IPS-NIHi7 (cell line): Measurements from ENCODE around the gene SKAP2.
A peak's percentile ranks its signal among the peaks of the same experiment; 100 is the strongest.

Source experiments
- DNase-seq: peaks from one replicate; pipeline ENCODE4 v3.0.0; 2012; ENCODE audit warnings: mixed read lengths; ENCODE audit errors: extremely low spot score

SKAP2 gene, protein sequence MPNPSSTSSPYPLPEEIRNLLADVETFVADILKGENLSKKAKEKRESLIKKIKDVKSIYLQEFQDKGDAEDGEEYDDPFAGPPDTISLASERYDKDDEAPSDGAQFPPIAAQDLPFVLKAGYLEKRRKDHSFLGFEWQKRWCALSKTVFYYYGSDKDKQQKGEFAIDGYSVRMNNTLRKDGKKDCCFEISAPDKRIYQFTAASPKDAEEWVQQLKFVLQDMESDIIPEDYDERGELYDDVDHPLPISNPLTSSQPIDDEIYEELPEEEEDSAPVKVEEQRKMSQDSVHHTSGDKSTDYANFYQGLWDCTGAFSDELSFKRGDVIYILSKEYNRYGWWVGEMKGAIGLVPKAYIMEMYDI

DNA sequence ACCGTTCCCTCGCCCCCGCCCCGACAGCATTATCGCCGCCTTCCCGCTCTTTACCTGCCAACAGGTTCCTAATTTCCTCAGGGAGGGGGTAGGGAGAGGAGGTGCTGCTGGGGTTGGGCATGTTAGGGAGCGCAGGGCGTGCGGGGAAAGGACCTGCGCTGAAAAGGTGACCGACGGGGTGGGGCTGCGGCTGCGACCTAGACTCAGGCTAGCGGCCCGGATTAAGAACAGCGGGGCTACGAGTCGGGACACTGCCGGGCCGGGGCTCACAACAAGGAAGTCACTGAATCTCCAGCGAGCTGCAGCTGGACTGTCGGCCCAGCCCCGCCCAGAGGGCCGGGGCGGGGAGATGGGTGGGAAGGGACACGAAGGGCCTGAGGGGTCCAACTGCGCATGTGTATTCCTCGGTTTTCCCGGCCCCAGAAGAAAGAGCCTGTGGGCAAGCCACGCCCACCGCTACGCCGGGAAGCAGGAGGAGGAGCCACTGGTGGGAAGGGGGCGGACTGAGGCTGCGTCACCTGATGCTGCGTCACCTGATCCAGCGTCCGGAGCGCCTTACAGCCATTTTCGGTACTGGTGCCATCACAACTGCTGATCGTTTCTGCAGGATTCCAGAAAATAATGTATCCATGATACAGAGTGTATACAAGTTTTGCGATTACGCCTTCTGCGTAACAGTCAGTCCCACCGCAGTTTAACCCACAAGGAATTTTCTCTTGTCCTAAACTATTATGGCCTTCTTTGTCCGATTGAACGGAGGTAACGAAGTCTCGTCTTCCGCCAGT is at the start of gene SKAP2:
TSS of gene SKAP2 (minus strand) at position 282 of the 785 bp plus-strand sequence. CDS start at position 121, 161 bp downstream.
- DNase-seq = peak; percentile 99

DNA sequence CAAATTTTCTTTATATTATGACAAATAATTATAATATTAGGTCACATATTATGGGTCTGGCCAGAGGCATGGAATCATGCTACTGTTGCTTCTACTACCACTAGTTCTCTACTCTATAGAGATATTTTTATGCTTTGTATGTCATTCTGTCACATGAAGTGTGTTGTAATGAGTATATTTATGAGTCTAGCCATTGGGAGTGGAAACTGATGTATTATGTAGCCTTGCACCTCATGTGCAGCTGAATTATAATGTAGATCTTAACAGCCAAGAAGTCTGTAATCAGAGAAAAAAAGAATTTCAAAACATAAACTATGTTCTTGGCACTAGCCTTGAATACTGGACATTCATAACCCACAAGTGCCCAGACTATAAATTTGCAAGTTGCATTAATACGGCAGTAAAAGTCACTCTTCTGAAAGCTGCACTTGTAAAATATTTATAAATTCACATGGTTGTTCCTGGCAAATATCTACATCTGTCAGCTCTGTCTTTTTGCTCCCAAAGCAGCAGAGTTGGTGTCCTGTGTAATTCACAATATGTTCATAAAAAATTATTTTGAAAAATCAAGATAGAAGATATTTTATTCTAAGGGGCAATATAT is 48.6 kb upstream of the SKAP2 start:
- no peak for DNase-seq

DNA sequence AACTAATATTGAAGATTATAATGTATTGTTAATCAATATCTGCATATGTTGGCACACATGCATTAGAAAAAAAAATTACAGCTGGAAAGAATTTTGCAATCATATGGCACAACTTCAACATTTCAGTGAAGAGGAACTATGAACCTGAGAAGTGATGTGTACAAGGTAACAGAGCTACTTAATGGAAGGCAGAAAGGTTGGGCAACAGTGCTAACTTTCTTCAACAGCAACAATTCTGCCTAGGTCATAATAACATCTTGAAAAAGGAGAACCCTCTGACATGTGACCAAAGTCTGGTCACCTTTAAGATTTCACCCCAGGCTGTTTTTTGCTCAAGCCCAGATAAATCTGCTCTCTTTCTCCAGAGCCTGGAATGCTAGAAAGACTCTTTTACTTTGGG is 47.9 kb upstream of the SKAP2 start:
- DNase-seq = no peak

DNA sequence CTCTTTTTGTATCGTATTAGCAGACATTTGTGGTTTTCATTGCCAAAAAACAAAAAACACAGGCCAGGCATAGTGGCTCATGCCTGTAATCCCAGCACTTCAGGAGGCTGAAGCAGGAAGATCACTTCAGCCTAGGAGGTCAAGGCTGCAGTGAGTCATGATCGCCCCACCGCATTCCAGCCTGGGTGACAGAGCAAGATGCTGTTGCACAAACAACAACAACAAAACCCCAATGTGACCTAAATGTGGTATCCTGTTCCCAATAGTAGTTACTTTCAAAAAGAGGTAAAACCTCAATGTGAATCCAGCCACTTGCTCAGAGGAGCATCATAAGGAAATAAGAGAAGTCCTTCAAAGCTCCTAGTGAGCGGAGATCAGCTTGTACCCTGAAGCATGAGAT is 45.8 kb upstream of the SKAP2 start:
- DNase-seq = no peak

DNA sequence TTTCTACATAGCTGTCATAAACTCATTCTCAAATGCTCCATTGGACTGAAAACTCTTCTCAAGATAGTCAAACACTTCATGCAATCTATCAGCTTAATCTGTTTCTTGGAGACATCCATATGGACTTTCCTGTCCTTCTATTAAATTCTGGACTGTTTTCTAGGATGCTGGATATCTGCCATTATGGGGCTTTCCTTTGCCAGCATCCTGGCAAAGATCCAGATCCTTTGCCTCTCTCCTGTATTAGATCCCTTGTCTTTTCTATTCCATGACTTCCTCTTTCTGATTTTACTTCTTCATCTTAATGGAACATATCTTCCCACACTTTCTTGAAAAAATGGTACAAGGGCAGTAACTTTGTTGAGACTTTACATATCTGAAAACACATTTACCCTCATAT is 35.9 kb upstream of the SKAP2 start:
- DNase-seq = no peak

DNA sequence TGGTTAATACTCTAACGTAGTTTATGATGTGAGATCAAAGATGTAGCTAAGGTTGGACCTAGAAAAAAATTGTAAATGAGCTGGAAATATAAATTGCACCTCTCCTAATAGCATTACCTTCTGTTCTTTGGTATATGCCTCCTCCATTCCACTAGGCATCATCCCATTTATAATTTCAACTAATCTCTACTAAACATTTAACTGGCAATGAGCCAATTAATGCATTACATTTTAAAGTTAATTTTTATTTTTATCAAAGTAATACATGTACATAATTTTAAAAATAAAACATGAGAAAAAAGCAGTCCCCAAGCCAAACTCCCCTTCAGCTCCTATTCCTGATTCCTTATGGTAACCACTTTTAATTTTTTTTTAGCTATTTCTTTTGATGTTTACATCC is 35.1 kb upstream of the SKAP2 start:
- DNase-seq = no peak

DNA sequence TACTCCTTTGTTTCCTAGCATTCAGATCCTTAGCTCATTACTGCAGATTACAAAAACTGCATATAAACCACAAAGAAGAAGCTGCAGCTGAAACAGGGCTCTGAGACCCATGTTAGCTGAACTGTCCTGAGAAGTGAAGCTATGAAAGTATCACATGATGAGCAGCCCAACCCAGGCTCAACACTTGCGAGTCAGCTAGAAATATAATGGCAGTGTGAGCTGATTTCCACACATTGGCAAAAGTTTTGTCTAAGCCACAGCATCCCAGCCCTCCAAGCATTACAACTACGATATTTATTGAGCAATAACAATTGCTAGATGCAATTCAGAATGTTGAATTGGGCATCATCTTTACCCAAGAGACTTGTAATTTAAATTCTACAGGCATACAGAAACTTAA is 34.5 kb upstream of the SKAP2 start:
- no peak for DNase-seq

DNA sequence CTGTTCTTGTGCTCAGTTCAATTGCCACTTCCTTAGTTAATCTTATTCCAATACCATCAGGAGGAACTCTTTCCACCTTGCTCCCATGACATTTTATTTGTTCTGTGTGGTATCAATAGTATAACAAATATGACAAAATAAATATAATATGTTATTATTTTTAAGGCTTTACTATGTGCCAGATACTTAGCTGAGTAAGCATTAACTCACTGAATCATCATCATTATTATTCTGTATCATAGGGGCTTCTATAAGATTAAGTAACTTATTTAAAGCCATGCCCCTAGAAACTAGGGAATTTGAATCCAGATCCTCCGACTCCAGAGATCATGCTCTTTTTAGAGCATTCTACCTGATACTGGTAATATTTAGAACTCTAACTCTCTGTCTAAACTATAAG is 33.5 kb upstream of the SKAP2 start:
- DNase-seq = no peak

DNA sequence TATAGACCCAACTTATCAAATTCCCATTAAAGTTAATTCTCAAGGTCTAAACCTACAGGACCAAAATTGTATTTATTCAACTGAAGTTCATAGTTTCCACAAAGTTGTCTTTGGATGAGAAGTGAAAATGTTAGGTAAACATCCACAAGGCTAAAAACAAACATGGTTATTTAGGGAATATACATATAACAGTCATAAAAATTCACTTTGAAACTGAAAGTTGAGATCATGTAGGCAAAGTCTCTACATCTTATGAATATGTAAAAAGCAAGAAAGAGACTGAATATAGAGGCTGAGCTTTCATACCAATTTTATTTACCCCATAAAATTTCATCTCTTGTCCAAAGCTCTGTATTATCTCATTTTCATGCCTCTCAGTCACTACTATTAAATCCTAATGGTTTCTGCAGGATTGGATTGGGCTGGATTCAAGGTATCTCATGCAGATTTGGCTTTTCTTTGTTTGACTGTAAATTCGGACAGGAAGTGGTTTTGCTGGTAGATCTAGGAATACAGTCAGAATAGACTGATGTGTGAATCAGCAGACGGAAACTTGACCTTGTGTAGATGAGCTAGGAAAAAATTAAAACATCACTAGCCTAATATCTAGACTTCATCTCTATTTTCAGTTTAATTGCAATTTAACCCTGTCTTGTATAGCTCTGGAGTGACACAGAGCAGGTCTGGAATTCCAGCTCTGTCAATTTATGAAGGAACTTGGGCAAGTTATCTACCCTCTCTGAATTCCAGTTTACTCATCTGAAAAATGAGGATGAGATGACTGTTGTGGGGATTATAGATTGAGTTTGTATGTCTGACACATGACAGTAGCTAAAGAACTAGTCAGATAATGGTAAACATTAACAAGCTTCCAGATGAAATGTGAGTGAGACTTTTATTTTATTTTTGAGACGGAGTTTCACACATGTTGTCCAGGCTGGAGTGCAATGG is 27.3 kb upstream of the SKAP2 start:
- DNase-seq = no peak

DNA sequence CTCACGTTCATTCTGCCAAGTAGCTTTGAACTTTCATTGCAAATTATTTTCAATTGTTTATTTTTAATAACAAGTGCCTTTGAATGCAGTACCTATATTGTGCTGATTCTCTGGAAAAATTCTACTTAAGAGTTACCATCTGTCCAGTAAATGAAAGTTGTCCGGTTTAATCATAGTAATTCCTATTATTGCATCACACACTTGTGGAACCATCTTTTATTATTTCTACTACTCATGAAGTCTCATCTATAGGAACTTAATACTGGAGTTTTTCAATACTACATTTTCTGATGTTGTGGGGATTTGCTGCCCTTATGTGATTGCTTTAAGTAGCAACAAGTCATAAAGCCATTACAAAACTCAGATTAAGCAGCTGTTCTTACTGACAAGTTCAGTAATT is 16.5 kb upstream of the SKAP2 start:
- no peak for DNase-seq

DNA sequence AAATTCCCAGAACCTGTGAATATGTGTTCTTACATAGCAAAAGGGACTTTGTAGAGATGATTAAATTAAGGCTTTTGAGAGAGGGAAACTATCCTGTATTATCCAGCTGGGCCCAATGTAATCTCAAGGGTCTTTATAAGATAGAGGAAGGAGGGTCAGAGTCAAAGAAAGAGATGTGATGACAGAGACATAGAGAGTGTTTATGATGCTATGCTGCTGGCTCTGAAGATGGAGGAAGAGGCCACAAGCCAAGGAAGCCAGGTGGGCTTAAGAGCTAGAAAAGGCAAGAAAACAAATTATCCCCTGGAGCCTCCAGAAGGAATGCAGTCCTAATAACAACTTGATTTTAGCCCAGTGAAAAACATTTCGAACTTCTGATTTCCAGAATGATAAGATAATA is 15.3 kb upstream of the SKAP2 start:
- DNase-seq = no peak

DNA sequence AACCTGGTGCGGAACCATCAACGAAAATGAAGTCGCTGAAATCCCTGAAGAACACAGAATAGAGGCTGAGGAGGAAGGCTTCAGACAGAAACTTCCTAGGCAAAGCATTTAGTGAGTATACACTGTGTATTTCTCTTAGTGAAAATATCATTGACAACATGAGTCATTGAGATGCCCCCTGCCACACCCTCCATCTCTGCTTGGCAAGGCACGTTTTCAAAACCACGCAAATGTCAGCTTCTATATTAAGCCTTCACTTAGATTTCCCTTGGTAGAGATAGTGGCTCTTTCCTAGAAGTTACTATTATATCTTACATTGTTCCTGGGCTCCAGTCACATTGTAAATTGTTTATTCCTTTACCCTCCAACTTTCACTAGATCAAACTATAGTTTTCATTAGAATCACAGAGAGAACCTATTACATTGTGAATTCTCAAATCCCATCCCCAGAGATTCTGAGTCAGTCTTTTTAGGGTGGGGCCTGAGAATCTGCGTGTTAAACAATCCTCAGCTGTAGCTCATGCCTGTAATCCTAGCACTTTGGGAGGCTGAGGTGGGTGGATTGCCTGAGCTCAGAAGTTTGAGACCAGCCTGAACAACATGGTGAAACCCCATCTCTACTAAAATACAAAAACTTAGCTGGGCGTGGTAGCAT is 4.6 kb upstream of the SKAP2 start:
- DNase-seq = no peak

DNA sequence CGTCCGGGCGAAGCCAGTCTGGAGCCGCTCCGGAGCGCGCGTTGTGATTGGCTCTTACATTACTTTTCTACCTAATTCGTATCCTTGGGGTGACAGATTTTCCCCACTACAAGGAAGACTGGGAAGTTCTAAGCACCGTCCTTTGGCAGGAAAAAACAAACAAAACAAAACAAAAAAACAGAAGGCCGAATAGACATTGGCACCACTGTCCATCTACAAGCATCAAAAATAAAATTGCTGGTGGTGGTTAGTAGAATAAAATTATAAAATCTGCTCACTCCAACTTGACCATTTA is 651 bp upstream of the SKAP2 start:
- DNase-seq = peak; percentile 72

DNA sequence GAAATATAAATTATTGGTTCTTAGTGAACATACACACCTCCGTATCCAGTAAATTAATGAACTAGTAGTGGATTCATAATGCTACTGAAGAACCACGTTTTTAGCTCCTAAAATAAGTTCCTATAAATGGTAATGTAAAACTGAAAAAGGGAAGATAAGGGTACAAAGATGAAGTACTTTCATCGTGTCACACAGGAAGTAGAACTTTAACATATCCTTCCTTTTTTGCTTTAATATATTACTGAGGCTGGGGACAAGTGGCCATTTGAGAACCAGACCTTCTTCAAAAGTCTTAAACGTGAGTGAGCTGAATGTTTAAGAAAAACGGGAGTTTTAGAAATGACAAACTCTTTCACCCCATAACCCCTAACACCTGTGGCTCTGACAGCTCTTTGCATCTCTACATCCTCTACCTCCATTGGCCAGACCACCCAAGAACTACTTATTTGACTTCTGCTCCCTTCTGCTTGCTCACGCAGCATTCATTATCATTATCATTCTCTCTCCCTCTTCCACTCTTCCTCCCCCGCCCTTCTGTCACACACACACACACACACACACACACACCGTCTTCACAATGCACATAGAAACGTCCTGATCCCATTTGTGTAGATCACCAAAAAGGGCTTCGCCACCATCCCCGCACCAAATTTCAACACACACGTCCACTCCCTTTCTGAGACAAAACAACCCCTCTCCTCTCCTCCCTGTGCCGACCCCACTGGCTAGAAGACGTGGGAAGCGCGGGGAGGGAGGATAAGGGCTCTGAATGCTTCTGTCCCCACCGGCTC is 677 bp downstream of the SKAP2 start:
- DNase-seq = no peak

DNA sequence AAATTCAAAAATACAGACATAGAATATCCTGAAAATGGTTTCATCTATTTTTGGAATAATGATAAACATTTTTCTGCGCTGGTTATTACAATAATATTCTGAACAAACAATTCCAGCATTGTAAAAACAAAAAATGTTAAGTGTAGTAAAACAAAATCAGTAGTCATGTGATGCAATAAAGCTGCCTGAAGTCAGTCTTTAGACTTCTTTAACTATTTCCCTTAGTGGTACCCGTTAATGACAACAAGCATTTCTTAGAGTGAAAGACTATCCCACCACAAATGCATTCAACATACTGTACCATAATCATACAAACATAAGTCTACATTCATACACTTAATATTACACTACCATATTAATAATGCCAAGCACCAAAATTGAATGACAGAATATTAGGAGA is 1.6 kb downstream of the SKAP2 start:
- no peak for DNase-seq

DNA sequence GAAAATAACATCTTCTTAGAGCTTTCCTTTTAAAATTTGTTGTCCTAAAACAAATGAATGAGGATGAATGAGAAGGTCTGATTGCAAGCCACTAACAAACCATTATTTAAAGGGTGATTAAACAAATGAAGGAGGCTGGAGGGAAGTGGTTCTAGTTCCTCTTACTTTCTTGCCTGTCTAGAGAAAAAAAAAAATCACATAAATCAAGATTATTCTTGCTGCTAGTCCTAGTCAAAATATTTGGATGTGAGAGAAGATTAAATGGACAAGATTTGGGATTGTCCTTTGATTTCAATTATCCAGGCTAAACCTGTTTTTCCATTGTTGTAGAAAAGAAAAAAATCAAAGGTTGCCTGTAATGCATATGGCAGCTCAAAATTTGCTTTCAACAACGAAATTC is 3.3 kb downstream of the SKAP2 start:
- no peak for DNase-seq

DNA sequence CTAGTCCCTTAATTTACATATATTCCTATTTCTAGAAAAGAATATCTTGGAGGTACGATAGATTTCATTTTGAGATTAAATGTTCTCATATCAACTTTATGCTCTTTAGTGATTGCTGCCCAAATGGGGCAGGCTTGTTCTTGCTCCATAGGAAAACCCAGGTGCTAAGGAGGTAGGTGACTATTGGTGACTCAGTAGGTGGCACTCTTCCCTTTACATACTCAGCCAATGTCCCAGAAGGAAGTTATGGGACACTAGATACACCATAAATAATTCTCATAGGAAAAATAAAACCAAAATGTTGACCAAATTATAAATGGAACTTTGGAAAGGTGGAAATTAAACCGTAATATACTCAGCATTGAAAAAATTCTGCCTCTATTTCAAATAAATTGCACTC is 4.0 kb downstream of the SKAP2 start:
- DNase-seq = peak; percentile 29

DNA sequence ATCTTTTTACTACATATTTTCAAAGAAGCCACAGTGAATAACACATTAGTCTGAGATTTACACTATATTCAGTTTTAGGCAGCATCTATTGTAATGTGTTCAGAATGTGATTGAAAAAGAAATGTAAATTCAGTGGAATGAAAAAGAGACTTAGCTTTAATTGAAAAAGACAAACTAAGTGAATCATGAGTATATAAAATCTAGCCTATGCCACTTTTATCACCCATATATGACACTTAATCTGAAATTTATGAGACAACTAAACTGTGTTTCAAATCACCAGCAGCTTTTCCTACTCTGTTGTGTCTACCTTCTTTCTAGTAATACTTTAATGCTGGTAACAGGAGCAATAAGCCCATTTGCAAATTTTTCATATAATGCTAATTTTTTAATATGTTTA is 4.7 kb downstream of the SKAP2 start:
- DNase-seq = no peak

DNA sequence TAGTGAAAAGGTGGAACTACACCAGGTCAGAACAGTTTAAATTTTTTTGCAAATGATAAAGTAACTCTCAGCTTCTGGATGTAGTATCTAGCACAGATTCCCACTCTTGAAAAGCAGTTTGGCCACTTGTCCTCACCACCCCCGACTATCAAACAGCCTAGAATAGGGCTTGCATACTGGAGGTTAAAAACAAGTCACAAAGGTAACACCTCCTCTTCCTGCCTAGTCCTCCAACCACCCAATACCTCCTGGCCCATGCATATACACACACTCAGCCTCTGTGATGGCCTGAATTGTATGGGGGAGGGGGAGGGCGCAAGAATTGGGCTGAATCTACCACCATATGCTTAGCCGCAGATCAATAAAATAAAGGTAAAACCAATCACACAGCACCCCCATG is 5.7 kb downstream of the SKAP2 start:
- peak; percentile 11 for DNase-seq

DNA sequence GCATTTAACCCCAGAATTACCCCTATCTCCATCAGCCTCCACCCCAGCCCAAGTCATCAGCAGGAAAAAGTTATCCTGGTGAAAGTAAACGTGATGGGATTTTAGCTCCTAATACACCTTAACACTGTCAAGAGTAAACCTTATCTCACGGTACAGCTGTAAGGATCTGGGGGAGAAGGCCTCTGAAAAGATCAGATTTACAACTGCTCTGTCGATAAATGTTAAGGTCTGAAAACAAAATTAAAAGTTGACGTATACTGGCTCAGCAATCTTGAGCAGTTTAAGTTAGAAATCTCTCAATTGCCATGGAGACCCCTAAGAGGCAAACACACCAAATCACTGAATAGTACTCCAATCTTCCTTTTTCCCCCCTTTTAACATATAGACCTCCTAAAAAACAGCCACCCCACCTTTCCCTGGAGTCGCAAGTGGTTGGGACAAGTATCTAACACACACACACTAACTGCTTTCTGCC is 6.1 kb downstream of the SKAP2 start:
- DNase-seq = peak; percentile 10
